BE2C (cell line): Measurements from ENCODE around the gene UCP3.

Experiments
- DNase-seq: peaks from one replicate; pipeline ENCODE4 v3.0.0-alpha.2; 2020
- H3K27me3 ChIP-seq: fragments of 250-450 bp; sonication (Bioruptor Pico); 2 replicates; pipeline ENCODE4 v1.5.1; 2020; ENCODE audit warnings: mild to moderate bottlenecking
- H3K36me3 ChIP-seq: fragments of 250-450 bp; sonication (Bioruptor Pico); 2 replicates; pipeline ENCODE4 v1.5.1; 2020; ENCODE audit warnings: mild to moderate bottlenecking
- H3K4me1 ChIP-seq: fragments of 250-450 bp; sonication (Bioruptor Pico); 2 replicates; pipeline ENCODE4 v1.5.1; 2020
- H3K4me3 ChIP-seq: 2 replicates; pipeline ENCODE4 v1.5.1; 2011; ENCODE audit warnings: low read depth, low read length
- H3K9me3 ChIP-seq: fragments of 250-450 bp; sonication (Bioruptor Pico); 2 replicates; pipeline ENCODE4 v1.5.1; 2020
- TF ChIP-seq, protein P1 (sequence below): IDR thresholded peaks from 2 replicates; pipeline ENCODE4 v1.5.1; 2012; ENCODE audit warnings: mild to moderate bottlenecking, low read depth, low read length

Gene UCP3

DNA sequence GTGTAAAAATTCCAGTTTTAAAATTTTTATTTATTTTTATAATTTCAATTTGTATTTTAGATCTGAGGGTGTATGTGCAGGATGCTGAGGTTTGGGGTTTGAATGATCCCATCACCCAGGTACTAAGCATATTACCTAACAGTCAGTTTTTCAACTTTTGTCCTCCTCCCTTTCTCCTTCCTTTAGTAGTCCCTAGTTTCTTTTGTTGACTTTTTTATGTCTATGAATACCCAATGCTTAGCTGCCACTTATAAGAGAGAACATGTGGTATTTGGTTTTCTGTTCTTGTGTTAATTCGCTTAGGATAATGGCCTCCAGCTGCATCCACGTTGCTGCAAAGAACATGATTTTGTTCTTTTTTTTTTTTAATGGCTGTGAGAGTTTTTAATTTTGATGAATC, 35.7 kb upstream of the UCP3 start:
- H3K27me3 ChIP-seq: no peaks in the 10 kb centered on the region
- H3K4me3 ChIP-seq: no peak overlapping the region
- H3K36me3 ChIP-seq: peaks cover 32% of the 10 kb centered on the region
- H3K9me3 ChIP-seq: no peaks in the 10 kb centered on the region
- TF ChIP-seq, protein P1, sequence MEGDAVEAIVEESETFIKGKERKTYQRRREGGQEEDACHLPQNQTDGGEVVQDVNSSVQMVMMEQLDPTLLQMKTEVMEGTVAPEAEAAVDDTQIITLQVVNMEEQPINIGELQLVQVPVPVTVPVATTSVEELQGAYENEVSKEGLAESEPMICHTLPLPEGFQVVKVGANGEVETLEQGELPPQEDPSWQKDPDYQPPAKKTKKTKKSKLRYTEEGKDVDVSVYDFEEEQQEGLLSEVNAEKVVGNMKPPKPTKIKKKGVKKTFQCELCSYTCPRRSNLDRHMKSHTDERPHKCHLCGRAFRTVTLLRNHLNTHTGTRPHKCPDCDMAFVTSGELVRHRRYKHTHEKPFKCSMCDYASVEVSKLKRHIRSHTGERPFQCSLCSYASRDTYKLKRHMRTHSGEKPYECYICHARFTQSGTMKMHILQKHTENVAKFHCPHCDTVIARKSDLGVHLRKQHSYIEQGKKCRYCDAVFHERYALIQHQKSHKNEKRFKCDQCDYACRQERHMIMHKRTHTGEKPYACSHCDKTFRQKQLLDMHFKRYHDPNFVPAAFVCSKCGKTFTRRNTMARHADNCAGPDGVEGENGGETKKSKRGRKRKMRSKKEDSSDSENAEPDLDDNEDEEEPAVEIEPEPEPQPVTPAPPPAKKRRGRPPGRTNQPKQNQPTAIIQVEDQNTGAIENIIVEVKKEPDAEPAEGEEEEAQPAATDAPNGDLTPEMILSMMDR: no peak
- no peak for DNase-seq
- no peaks in the 10 kb centered on the region for H3K4me1 ChIP-seq

- Histone ChIP-seq H3K4me3 (no peak overlapping the region), H3K36me3 (peaks cover 43% of the 10 kb centered on the region), H3K9me3 (no peaks in the 10 kb centered on the region), H3K27me3 (no peaks in the 10 kb centered on the region; the same call in 1 of the 2 replicates), H3K4me1 (no peaks in the 10 kb centered on the region)
- TF ChIP-seq, protein P1: no peak
- DNase-seq: no peak
Observed at GRCh38 chr11:74043450-74043849, 34.6 kb upstream of the UCP3 start.

DNA sequence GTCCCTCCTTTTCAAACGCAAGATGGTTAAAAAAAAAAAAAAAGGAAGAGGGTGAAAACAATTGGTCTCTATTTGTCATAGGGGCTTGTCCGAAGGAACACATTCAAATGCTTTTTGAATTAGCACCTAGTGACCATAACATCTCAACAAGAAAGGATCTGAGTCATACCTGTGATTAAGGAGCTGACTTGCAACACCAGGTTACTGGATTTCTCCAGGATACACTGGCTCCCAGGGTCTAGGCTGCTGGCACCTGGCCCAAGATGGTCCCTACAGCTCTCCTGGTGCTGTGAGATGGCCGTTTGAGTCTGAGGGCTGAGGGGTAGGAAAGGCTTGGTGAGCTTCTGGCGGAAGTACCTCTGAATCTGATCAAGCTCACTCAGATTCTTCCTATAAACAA, 28.4 kb upstream of the UCP3 start:
- DNase-seq: no peak
- Histone ChIP-seq H3K9me3 (no peaks in the 10 kb centered on the region), H3K36me3 (peaks cover 52% of the 10 kb centered on the region), H3K4me3 (no peak overlapping the region), H3K27me3 (no peaks in the 10 kb centered on the region; the same call in 1 of the 2 replicates), H3K4me1 (no peaks in the 10 kb centered on the region)
- TF ChIP-seq, protein P1: no peak

- DNase-seq: no peak
- Histone ChIP-seq H3K36me3 (peaks cover 48% of the 10 kb centered on the region), H3K4me1 (no peaks in the 10 kb centered on the region), H3K4me3 (no peak overlapping the region), H3K27me3 (no peaks in the 10 kb centered on the region; the same call in 1 of the 2 replicates), H3K9me3 (no peaks in the 10 kb centered on the region)
- TF ChIP-seq, protein P1: no peak
Observed at GRCh38 chr11:74035264-74035663, 26.4 kb upstream of the UCP3 start.

GRCh38 chr11:74033046-74033445, 24.2 kb upstream of the UCP3 start:
- Histone ChIP-seq H3K27me3 (no peaks in the 10 kb centered on the region), H3K36me3 (peaks cover 34% of the 10 kb centered on the region), H3K4me3 (no peak overlapping the region), H3K4me1 (no peaks in the 10 kb centered on the region), H3K9me3 (no peaks in the 10 kb centered on the region)
- TF ChIP-seq, protein P1: no peak
- no peak for DNase-seq

- no peak overlapping the region for H3K4me3 ChIP-seq
- peaks cover 26% of the 10 kb centered on the region for H3K36me3 ChIP-seq
- no peaks in the 10 kb centered on the region for H3K4me1 ChIP-seq
- H3K9me3 ChIP-seq: no peaks in the 10 kb centered on the region
- H3K27me3 ChIP-seq: no peaks in the 10 kb centered on the region
- TF ChIP-seq, protein P1: no peak
- no peak for DNase-seq
Observed at GRCh38 chr11:74030723-74031676, 22.1 kb upstream of the UCP3 start.
